ENCODE measurements around the gene KRTAP2-4.

KRTAP2-4 gene

GRCh38 chr17:41015454-41015853, 50.2 kb downstream of the KRTAP2-4 start:
- no peak for TF ChIP-seq FOXP2 (optimal IDR thresholded peaks at IDR 0.05; ENCODE audit: borderline replicate concordance, extremely low read depth, extremely low read length, insufficient read depth)
- TF ChIP-seq POLR2AphosphoS5 (IDR thresholded peaks at IDR 0.05; ENCODE audit: low read depth, low read length) = no peak
- TF ChIP-seq, protein P1, sequence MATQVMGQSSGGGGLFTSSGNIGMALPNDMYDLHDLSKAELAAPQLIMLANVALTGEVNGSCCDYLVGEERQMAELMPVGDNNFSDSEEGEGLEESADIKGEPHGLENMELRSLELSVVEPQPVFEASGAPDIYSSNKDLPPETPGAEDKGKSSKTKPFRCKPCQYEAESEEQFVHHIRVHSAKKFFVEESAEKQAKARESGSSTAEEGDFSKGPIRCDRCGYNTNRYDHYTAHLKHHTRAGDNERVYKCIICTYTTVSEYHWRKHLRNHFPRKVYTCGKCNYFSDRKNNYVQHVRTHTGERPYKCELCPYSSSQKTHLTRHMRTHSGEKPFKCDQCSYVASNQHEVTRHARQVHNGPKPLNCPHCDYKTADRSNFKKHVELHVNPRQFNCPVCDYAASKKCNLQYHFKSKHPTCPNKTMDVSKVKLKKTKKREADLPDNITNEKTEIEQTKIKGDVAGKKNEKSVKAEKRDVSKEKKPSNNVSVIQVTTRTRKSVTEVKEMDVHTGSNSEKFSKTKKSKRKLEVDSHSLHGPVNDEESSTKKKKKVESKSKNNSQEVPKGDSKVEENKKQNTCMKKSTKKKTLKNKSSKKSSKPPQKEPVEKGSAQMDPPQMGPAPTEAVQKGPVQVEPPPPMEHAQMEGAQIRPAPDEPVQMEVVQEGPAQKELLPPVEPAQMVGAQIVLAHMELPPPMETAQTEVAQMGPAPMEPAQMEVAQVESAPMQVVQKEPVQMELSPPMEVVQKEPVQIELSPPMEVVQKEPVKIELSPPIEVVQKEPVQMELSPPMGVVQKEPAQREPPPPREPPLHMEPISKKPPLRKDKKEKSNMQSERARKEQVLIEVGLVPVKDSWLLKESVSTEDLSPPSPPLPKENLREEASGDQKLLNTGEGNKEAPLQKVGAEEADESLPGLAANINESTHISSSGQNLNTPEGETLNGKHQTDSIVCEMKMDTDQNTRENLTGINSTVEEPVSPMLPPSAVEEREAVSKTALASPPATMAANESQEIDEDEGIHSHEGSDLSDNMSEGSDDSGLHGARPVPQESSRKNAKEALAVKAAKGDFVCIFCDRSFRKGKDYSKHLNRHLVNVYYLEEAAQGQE (IDR thresholded peaks at IDR 0.05; ENCODE audit: insufficient read depth in 1 of 2, low read depth in 2 of 2, low read length in 2 of 2) = no peak
- no peak for TF ChIP-seq TAF1 (IDR thresholded peaks at IDR 0.05; ENCODE audit: borderline replicate concordance, insufficient read depth, low read length)
- TF ChIP-seq SIN3A (IDR thresholded peaks at IDR 0.05; ENCODE audit: borderline replicate concordance, insufficient read depth, low read length) = no peak

Measured in PFSK-1 (cell line).